ENCODE data around the gene TSPAN18. TPM values are rescaled to one million over a fixed set of nuclear protein-coding genes. Genes with fewer than 3 reads are reported as not detected.

Gene TSPAN18
- total RNA-seq, 1 donor from 2014 or later, result 5.2 TPM

DNA sequence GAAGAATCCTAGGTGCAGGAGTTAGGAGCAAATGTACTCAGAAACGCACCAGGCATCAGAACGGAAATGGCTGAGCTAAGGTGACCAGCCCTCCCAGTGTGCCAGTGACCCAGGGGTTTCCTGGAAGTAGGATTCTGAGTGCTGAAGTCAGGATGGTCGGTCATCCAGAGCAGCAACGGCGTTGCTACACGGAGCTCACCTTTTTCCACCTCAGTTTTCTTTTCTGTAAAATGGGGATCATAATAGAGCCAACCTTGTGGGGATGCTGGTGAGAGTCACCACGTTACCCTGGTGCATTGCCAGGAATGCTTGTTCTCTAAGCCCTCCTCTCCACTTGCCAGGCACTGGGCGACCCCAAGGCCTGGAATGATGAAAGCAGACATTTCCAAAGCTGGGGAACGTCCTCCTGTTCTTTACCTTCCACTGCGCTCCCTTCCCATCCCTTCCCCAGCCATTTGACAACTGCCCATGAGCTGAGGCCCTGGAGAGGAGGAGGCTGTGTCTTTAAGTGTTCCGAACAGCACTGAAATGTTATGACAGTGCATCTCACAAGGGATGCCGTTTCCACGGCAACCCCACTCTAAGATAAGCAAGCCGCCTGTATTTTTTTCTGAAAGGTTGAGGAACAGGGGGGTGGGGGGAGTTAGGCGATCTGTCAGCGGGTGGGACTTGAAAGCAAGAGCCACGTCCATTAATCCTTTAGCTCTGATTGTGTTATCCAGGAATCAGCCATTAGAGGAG, 66.8 kb downstream of the TSPAN18 start:
- DNase-seq (ENCODE audit: low read depth), result no peak
- TF ChIP-seq, protein P1, sequence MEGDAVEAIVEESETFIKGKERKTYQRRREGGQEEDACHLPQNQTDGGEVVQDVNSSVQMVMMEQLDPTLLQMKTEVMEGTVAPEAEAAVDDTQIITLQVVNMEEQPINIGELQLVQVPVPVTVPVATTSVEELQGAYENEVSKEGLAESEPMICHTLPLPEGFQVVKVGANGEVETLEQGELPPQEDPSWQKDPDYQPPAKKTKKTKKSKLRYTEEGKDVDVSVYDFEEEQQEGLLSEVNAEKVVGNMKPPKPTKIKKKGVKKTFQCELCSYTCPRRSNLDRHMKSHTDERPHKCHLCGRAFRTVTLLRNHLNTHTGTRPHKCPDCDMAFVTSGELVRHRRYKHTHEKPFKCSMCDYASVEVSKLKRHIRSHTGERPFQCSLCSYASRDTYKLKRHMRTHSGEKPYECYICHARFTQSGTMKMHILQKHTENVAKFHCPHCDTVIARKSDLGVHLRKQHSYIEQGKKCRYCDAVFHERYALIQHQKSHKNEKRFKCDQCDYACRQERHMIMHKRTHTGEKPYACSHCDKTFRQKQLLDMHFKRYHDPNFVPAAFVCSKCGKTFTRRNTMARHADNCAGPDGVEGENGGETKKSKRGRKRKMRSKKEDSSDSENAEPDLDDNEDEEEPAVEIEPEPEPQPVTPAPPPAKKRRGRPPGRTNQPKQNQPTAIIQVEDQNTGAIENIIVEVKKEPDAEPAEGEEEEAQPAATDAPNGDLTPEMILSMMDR (IDR thresholded peaks at IDR 0.05; ENCODE audit: insufficient read depth, low read length, poor library complexity, severe bottlenecking), result no peak
- no peak overlapping the region for H3K4me3 ChIP-seq (ENCODE audit: low read depth, low read length)
- H3K36me3 ChIP-seq (ENCODE audit: control insufficient read depth, insufficient read depth, low read length), result no peaks in the 10 kb centered on the region
- H3K27me3 ChIP-seq (ENCODE audit: control insufficient read depth, insufficient read depth, low read length), result peaks cover 33% of the 10 kb centered on the region

DNA sequence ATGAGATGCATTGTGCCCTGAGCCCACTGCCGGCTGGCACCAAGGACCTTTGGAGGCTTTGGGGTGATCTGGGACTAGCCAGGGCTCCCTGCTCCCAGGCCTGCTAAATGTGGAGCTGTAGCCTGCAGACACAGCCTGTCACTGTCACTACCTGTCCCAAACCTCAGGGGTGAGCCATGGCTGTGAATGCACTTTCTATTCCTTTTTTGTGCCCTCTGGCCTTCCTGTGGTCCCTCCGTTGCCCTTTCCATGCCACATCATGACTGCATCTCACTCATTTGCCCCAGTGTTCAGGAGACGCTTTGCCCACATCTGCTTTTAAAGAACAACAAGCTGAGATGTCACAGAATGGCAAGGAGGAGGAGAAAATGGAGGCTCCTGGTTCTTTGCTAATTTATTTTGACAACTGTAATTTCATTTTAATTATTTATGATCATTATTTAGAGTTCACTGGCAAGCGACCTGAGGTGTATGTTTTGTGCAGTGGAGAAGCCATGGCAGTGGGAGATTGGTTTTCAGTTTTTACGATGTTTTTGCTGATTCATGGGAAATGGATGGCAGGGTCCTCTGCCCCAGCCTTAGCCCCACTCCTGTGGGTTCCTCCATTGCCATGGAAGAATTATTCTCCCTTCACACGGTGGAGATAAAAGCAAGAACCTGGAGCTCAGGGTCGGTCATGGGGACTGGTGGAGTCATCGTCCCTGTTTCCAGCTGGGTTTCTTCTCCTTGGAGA, 69.2 kb downstream of the TSPAN18 start:
- TF ChIP-seq, protein P1 (IDR thresholded peaks at IDR 0.05; ENCODE audit: insufficient read depth, low read length, poor library complexity, severe bottlenecking), result no peak
- Histone ChIP-seq H3K27me3 (ENCODE audit: control insufficient read depth, insufficient read depth, low read length) (peaks cover 34% of the 10 kb centered on the region), H3K36me3 (ENCODE audit: control insufficient read depth, insufficient read depth, low read length) (no peaks in the 10 kb centered on the region), H3K4me3 (ENCODE audit: low read depth, low read length) (no peak overlapping the region)
- DNase-seq (ENCODE audit: low read depth), result no peak

DNA sequence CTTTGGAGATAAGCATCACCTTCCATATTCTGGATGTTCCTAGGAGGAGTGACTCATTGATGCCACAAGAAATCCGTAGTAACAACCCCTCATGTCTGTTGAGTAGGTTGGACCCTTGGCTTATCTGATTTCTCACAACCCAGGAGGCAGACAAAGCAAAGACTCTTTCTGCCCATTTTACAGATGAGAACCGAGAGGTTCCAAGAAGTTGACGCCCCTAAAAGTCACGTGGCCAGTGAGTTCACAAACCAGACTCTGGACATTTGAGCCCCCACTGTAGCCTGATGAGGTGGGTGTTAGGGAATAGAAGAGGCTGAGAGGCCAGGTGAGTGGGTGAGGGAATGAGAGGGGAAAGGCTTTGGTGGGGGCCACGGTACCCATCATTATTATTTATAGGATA, 70.3 kb downstream of the TSPAN18 start:
- DNase-seq (ENCODE audit: low read depth), result no peak
- Histone ChIP-seq H3K4me3 (ENCODE audit: low read depth, low read length) (no peak overlapping the region), H3K27me3 (ENCODE audit: control insufficient read depth, insufficient read depth, low read length) (peaks cover 38% of the 10 kb centered on the region), H3K36me3 (ENCODE audit: control insufficient read depth, insufficient read depth, low read length) (no peaks in the 10 kb centered on the region)
- TF ChIP-seq, protein P1 (IDR thresholded peaks at IDR 0.05; ENCODE audit: insufficient read depth, low read length, poor library complexity, severe bottlenecking), result no peak

- DNase-seq (ENCODE audit: low read depth), result no peak
- Histone ChIP-seq H3K36me3 (ENCODE audit: control insufficient read depth, insufficient read depth, low read length) (no peaks in the 10 kb centered on the region), H3K27me3 (ENCODE audit: control insufficient read depth, insufficient read depth, low read length) (peaks cover 34% of the 10 kb centered on the region), H3K4me3 (ENCODE audit: low read depth, low read length) (no peak overlapping the region)
- TF ChIP-seq, protein P1 (IDR thresholded peaks at IDR 0.05; ENCODE audit: insufficient read depth, low read length, poor library complexity, severe bottlenecking), result no peak
Measured at GRCh38 chr11:44797886-44798606, 71.3 kb downstream of the TSPAN18 start.

- H3K36me3 ChIP-seq (ENCODE audit: control insufficient read depth, insufficient read depth, low read length), result no peaks in the 10 kb centered on the region
- H3K27me3 ChIP-seq (ENCODE audit: control insufficient read depth, insufficient read depth, low read length), result peaks cover 31% of the 10 kb centered on the region
- no peak overlapping the region for H3K4me3 ChIP-seq (ENCODE audit: low read depth, low read length)
- TF ChIP-seq, protein P1 (IDR thresholded peaks at IDR 0.05; ENCODE audit: insufficient read depth, low read length, poor library complexity, severe bottlenecking), result no peak
- DNase-seq (ENCODE audit: low read depth), result no peak
Measured at GRCh38 chr11:44798607-44798972, 71.8 kb downstream of the TSPAN18 start.

Data from kidney epithelial cell (primary cell).